KOPT-K1 (cell line): ENCODE data around the gene FAM136A.

Experiments
- H3K27ac ChIP-seq: fragments of 200-600 bp; sonication (generic); 2 replicates; pipeline ENCODE4 v1.5.1; 2016; ENCODE audit warnings: antibody characterized with exemption, mild to moderate bottlenecking, low read depth, low read length; ENCODE audit not compliant: poor library complexity, severe bottlenecking
- H3K36me3 ChIP-seq: fragments of 200-600 bp; sonication (generic); 2 replicates; pipeline ENCODE4 v1.5.1; 2017; ENCODE audit warnings: antibody characterized with exemption, mild to moderate bottlenecking, low read length, moderate library complexity; ENCODE audit not compliant: insufficient read depth
- H3K9me3 ChIP-seq: fragments of 200-600 bp; sonication (generic); 2 replicates; pipeline ENCODE4 v1.5.1; 2017; ENCODE audit warnings: antibody characterized with exemption, low read length, mild to moderate bottlenecking; ENCODE audit not compliant: insufficient read depth, poor library complexity, severe bottlenecking

FAM136A gene

GRCh38 chr2:70301344-70302194 is at the start of gene FAM136A:
FAM136A (minus strand) TSS chr2:70302067; CDS start chr2:70302011, 56 bp downstream.
- H3K27ac ChIP-seq: peak within 1 kb of the TSS; percentile 79

DNA sequence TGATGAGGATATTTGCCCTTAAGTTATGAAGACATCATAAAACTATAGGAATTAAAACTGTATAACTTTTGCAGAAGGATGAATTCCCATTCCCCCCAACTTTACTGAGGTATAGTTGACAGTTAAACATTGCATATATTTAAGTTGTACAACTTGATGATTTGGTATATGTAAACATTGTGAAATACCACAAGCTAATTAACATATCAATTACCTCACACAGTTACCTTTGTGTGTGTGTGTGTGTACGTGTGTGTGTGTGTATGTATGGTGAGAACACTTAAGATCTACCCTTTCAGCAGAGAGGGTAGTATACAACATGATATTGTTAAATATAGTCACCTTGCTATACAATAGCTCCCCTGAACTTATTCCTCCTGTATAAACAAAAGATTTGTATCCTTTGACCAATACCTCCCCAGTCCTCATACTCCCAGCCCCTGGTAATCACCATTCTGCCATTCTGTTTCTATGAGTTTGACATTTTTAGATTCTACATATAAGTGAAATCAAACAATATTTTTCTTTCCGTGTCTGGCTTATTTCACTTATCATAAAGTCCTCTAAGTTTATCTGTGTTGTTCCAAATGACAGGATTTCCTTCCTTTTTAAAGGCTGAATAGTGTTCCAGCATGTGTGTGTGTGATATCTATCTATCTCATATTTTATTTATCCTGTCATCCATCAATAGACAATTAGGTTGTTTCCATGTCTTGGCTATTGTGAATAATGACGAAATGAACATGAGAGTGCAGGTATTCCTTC is 48.2 kb upstream of the FAM136A start:
- no peaks in the 10 kb centered on the region for H3K9me3 ChIP-seq
- no peaks in the 10 kb centered on the region for H3K36me3 ChIP-seq
- H3K27ac ChIP-seq: no peak overlapping the region

More at GRCh38 chr2:70301344-70302194, at the start of gene FAM136A:
- H3K9me3 ChIP-seq: no peaks in the 10 kb centered on the region
- peaks cover 40% of the 10 kb centered on the region for H3K36me3 ChIP-seq

DNA sequence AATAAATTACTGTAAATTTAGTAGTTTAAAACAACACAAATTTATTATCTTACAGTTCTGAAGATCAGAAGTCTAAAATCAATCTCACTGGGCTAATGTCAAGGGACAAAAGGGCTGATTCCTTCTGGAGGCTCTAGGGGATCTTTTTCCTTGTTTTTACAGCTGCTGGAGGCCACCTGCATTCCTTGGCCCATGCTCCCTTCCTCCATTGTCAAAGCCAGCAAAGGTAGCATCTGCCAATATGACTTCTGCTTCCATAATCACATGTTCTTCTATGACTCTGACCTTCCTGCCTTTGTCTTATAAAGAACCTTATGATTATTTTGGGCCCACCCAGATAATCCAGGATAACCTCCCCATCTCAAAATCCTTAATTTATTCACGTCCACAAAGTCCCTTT is 46.0 kb upstream of the FAM136A start:
- Histone ChIP-seq H3K27ac (no peak overlapping the region), H3K36me3 (no peaks in the 10 kb centered on the region), H3K9me3 (no peaks in the 10 kb centered on the region)

- no peaks in the 10 kb centered on the region for H3K9me3 ChIP-seq
- no peaks in the 10 kb centered on the region for H3K36me3 ChIP-seq
- no peak overlapping the region for H3K27ac ChIP-seq
Measured at GRCh38 chr2:70344195-70344594, 42.3 kb upstream of the FAM136A start.

- H3K27ac ChIP-seq: no peak overlapping the region
- H3K9me3 ChIP-seq: no peaks in the 10 kb centered on the region
- H3K36me3 ChIP-seq: no peaks in the 10 kb centered on the region
Measured at GRCh38 chr2:70341477-70341765, 39.6 kb upstream of the FAM136A start.

DNA sequence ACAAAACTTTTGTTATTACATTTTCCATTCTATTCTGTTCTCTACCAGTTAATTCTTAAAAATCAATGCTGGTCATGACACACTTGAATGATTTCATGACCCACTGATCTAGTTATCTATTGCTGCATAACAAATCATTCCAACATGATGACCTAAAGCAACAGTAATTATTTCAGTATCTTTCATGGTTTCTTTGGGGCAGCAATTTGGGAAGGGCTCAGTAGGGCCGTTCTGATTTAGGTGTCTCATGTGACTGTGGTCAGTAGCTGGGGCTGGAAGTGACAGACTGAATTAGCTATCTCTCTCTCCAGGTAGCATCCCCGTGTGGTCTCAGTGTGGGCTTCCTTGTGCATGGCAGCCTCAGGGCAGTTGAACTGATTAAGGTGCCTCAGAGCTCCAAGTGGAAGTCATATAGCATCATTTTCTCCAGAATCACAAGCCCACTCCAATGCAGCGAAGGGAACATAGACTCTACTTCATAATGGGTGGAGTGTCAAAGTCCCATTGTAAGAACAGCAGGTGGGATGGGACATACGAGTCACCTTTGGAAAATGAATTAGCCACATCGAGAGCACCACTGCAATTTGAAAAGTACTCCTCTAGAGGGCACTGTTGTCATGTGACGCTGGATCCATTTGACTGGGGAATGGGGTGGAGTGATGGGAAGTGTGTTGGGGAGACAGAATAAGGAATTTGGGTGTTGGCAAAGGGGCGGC is 39.1 kb upstream of the FAM136A start:
- Histone ChIP-seq H3K36me3 (no peaks in the 10 kb centered on the region), H3K9me3 (no peaks in the 10 kb centered on the region), H3K27ac (no peak overlapping the region)

GRCh38 chr2:70340075-70340474 is 38.2 kb upstream of the FAM136A start:
- H3K36me3 ChIP-seq: no peaks in the 10 kb centered on the region
- H3K27ac ChIP-seq: no peak overlapping the region
- no peaks in the 10 kb centered on the region for H3K9me3 ChIP-seq

DNA sequence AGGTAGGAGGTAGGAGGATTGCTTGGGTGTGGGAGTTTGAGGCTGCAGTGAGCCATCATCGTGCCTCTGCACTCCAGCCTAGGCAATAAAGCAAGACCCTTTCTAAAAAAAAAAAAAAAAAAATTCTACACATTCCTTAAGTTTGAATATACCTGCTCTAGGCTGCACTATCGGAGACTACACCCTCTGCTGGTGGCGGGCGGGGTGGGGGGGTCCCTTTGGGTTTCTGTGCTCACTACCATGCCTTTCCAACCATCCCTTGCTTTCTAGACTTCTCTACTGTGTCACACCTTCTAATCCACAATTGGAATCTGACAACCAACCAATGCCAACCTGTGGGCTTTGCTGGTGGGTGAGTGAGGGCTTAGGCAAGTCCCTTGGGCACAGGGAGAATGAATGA is 34.7 kb upstream of the FAM136A start:
- no peak overlapping the region for H3K27ac ChIP-seq
- H3K36me3 ChIP-seq: no peaks in the 10 kb centered on the region
- no peaks in the 10 kb centered on the region for H3K9me3 ChIP-seq

- H3K9me3 ChIP-seq: no peaks in the 10 kb centered on the region
- H3K36me3 ChIP-seq: no peaks in the 10 kb centered on the region
- H3K27ac ChIP-seq: no peak overlapping the region
Measured at GRCh38 chr2:70331012-70331411, 29.1 kb upstream of the FAM136A start.

DNA sequence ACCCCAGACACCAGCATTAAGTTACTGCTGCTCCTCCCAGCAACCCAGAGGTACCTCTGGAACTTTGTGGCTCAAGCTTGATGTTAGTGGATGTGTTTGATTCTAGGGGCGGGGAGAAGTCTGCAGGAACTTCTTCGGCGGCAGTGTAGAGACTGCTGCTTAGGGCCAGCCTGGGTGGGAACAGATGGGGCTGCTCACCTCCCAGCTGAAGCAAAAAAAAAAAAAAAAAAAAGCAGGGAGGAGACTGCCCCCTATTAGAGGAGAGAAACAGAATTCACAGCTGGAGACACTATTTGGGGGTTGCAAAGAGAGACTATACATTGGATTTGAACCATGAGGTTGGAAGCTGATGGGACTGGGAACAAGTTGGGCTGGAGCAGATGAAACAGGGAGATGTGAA is 28.6 kb upstream of the FAM136A start:
- no peaks in the 10 kb centered on the region for H3K36me3 ChIP-seq
- no peaks in the 10 kb centered on the region for H3K9me3 ChIP-seq
- no peak overlapping the region for H3K27ac ChIP-seq

DNA sequence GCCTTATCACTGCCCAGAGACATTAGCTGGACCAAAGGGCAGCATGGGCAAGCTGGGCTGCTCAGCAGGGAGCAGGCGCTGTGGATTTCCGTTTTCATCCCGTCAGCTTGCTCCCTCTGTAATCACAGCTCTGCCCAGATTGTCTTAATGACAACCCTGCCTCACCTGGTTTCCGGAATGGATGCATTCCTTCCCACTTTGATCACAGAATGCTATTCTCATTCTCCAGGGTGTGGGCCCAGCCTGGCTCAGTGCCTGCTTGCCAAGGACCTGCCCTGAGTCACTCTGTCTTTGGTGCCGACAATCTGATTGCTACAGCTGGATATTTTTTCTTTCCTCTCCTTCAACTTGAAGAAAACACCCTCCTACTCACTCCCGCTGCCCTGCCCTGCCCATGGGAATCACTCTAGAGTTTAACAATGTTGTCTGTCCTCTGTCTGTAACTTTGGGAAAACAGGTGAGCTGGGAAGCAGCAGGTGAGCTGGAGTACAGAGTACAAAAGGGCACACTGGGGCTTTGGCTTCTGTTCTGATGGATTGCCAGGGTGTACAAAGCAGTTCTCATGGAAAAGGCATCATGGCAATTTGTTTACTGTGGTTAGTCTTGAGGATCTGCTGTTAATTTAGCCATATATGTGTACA is 27.2 kb upstream of the FAM136A start:
- Histone ChIP-seq H3K27ac (no peak overlapping the region), H3K36me3 (no peaks in the 10 kb centered on the region), H3K9me3 (no peaks in the 10 kb centered on the region)

DNA sequence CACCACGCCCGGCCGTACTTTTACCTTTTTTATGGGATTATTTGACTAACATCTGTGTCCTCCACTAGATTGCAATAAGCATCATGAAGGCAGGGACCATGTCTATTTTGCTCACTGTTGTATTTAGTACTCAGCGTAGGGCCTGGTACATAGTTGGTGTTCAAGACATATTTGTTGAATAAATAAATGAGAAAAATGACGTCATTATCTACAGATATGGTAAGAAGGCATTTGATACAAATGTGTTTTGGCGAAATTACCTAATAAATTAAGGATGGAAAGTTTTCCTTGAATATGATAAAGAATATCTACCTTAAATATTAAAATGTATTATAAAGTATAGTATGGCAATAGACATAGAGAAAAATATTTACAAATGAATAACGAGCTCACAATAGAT is 24.0 kb upstream of the FAM136A start:
- H3K27ac ChIP-seq: no peak overlapping the region
- H3K9me3 ChIP-seq: no peaks in the 10 kb centered on the region
- H3K36me3 ChIP-seq: no peaks in the 10 kb centered on the region

- no peaks in the 10 kb centered on the region for H3K36me3 ChIP-seq
- H3K27ac ChIP-seq: no peak overlapping the region
- H3K9me3 ChIP-seq: no peaks in the 10 kb centered on the region
Measured at GRCh38 chr2:70322518-70322917, 20.7 kb upstream of the FAM136A start.

GRCh38 chr2:70321370-70321769 is 19.5 kb upstream of the FAM136A start:
- Histone ChIP-seq H3K9me3 (no peaks in the 10 kb centered on the region), H3K27ac (no peak overlapping the region), H3K36me3 (no peaks in the 10 kb centered on the region)

DNA sequence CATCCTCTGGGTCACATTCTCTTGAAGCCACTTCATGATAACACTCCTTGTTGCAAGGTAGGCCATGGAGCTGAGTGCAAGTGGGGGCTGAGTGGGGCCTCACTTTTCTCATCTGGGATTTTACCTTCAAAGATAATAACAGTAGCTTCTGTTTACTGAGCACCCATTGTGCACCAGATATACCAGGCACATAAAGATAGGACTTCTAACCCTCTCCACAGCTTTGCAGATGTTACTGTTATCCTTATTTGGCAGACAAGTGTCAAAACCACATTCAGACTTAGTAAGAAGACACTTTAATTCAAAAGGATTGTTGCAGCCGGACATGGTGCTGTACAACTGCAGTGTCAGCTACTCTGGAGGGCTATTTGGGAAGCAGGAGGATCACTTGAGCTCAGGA is 12.8 kb upstream of the FAM136A start:
- Histone ChIP-seq H3K27ac (no peak overlapping the region), H3K9me3 (no peaks in the 10 kb centered on the region), H3K36me3 (no peaks in the 10 kb centered on the region)
